Measurements from ENCODE around the gene PPP4R3B.
A peak's percentile ranks its signal among the peaks of the same experiment; 100 is the strongest.
"Not testable (repeated sequence)": the region's sequence is repeated elsewhere in the genome, so short reads cannot be mapped to it uniquely, and the experiment has no call there.

PPP4R3B gene

GRCh38 chr2:55617175-55618024, at the start of gene PPP4R3B:
PPP4R3B (minus strand) TSS chr2:55617622; CDS start chr2:55617285, 337 bp downstream.
- peak; percentile 98 for DNase-seq

DNA sequence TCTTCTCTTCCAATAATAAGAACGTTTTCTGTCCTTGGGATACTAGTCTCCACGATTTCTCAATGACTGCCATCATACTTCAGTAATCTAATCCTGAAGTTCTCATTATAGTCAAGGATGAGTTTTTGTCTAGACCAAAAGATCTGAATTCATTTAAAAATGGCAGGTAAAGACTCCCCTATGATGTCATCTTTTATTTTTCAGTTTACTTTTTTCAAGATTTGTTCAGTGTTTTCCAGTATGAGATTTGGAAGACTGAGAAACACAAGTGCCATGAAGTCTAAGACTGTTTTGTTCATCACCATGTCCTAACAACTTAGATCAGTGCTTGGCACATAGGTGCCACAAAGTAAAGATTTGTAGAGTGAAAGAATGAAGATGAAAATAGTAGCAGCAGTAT, 35.8 kb upstream of the PPP4R3B start:
- DNase-seq = no peak

DNA sequence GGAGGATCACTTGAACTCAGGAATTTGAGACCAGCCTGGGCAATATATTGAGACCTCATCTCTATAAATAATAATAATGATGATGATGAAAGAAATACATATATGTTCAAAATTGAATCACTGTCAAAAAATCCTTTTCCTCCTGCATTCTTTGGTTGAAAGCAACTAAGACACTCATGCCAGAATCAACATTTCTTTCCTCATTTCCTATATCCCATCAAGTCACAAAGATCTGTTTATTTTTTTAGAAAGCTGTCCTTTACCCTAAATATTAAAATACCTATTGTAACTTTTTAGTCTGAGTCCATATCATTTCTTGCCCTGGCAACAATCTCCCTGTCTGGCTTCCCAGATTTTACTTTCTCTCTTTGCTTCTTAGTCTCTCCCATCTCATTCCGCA, 31.8 kb upstream of the PPP4R3B start:
- no peak for DNase-seq

DNA sequence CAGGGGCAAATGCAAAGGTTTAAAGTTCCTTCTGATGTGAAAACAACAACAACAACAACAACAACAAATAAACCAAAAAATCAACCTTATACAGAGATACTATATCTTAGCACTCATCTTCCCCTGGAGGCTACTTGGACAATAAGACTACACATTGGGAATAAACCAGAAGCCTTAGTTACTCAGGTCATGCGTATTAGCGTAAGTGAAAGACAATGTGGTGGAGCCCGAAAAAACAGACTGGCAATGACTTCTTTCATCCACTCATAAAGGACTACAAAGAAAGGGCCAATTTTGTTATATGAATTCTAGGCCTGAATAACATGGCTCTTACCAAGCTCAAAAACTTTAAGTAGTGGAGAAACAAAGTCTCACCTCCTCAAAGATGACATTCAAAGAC, 19.4 kb upstream of the PPP4R3B start:
- no peak for DNase-seq

DNA sequence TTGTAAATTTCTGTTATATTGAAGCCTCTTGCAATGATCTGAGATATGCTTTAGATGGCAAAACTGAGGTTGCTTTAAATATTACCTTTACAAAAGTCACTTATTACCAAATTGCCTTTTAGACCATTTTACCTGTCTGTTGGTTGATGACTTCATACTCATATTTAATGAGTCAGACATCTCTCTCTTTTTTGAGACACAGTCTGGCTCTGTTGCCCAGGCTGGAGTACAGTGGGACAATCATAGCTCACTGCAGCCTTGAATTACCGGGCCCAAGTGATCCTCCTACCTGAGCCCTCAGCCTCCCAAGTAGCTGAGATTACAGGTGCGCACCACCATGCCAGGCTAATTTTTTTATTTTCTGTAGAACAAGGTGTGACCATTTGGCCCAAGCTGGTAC, 11.5 kb upstream of the PPP4R3B start:
- DNase-seq = no peak

- DNase-seq = no peak
Measured at GRCh38 chr2:55627915-55628314, 10.5 kb upstream of the PPP4R3B start.

DNA sequence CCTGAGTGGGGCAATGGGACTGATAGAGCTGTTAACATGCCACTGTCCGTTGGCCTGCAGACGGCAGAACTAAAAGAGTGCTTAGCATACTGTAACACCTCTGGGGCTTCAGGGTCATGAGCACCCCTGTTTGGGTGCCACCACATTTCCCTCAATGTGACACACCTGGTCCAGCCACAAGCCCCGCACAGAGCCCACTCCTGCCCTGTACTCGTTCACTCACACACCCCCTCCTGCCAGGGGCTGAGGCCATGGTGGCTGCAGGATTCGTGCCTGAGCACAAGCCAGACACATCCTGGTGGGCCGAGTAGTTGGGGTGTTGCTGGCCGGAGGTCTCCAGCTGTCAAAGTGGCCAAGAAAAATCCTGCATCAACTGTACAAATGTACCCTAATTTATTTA, 4.4 kb upstream of the PPP4R3B start:
- DNase-seq = no peak

- peak; percentile 24 for DNase-seq
Measured at GRCh38 chr2:55620123-55620779, 2.8 kb upstream of the PPP4R3B start.

DNA sequence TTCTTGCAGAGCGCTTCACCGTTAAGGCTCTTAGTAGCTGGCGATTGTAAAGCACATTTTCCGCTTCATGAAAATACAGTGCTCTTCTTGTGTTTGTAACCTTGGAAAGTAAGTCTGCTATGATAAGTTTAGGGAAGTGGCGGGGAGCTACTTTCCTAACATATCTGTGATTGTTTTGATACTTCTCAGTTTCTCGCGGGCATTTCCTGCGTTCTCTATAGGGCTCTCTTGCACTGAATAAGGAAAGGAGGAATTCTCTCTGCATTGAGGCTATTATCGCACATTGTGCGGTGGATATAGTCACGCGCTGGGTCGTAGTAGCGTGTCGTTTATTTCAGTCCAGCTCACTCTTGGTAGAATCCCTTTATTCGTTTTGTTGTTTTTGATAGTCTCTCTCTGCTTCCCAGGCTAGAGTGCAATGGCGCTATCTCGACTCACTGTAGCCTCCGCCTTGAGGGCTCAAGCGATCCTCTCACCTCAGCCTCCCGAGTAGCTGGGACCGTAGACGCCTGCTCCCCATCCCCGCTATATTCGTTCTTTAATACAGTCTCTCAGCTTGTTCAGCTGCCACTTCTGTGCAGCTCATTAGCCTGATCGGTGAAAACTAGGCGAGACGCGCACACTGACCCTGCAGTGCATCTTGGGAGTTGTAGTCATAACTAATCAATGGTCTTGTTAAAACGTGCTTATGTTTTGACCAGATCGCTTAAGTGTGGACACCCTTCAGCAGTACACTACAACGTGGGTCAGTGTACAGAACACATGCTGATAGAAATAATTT, 1.0 kb upstream of the PPP4R3B start:
- DNase-seq = peak; percentile 59

GRCh38 chr2:55618025-55618274, 528 bp upstream of the PPP4R3B start:
- peak; percentile 38 for DNase-seq

GRCh38 chr2:55616551-55617174, 759 bp downstream of the PPP4R3B start:
- DNase-seq = peak; percentile 58

DNA sequence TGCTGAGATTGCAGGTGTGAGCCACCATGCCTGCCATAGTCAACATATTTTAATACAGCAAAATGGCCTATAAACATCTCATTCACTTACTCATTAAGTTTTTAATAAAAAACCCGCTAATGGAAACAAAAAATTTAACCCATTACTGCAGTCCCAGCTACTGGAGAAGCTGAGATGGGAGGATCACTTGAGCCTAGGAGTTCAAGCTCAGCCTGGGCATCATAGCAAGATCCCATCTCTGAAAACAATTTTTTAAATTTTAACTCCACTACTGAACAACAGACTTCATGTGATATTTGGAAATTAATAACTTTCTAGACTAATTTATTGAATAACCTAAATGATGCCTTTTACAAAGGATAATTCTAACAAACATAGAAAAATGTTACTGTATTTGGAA, 5.4 kb downstream of the PPP4R3B start:
- no peak for DNase-seq

GRCh38 chr2:55610954-55611743, 6.3 kb downstream of the PPP4R3B start:
- DNase-seq = no peak

- DNase-seq = no peak
Measured at GRCh38 chr2:55609938-55610578, 7.4 kb downstream of the PPP4R3B start.

- no peak for DNase-seq
Measured at GRCh38 chr2:55609193-55609794, 8.1 kb downstream of the PPP4R3B start.

GRCh38 chr2:55607717-55608116, 9.7 kb downstream of the PPP4R3B start:
- no peak for DNase-seq

DNA sequence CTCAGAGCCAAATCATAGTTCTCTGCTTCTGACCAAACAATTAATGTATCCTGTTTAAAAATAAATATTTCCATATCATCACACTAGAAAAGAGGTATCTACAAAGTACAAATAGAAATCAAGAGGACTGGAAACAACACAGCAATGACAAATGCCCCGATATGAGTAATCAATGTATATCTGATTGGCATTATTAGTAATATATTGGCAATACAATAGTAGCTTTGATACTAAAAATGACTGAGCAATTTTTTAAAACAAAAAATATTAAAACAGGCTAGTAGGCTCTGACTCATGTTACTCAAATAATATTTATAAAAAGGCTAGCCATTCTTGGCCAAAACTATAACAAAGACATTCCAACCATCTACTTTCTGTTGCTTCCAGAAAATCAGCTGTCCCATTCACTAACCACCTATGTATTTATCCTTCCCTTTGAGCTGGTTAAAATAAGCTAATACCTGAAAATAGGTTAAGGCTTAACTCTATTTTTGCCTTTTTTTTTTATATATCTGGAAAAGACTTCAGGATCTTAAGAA, 13.3 kb downstream of the PPP4R3B start:
- DNase-seq = no peak

DNA sequence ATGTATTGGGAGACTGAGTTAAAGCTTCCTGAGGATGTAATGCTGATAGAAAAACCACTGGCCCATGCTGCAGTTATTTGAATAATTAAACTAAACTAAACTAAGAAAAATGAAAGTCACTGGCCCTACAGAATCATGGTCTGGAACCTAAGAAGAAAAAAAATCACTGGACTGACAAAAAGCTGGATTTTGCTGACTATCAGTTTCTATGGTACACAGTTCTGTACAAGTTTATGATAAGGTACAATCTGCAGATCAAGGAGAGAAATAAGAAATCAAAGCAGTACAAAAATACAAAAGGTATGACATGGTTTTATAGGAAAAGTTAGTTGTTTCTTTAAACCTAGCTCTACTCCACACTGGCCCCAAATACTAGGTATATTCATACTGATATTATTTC, 15.6 kb downstream of the PPP4R3B start:
- DNase-seq = no peak

GRCh38 chr2:55598056-55598795, 19.2 kb downstream of the PPP4R3B start:
- no peak for DNase-seq

DNA sequence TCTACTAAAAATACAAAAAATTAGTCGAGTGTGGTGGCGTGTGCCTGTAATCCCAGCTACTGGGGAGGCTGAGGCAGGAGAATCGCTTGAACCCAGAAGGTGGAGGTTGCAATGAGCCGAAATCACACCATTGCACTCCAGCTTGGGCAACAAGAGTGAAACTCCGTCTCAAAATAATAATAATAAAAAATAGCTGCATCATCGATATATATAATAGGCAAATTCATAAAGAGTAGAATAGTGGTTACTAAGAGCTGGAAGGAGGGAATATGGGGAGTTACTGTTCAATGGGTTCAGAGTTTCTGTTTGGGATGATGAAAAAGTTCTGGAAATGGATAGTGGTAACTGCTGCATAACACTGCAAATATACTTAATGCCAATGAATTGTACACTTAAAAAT, 20.6 kb downstream of the PPP4R3B start:
- not testable (repeated sequence) for DNase-seq

DNA sequence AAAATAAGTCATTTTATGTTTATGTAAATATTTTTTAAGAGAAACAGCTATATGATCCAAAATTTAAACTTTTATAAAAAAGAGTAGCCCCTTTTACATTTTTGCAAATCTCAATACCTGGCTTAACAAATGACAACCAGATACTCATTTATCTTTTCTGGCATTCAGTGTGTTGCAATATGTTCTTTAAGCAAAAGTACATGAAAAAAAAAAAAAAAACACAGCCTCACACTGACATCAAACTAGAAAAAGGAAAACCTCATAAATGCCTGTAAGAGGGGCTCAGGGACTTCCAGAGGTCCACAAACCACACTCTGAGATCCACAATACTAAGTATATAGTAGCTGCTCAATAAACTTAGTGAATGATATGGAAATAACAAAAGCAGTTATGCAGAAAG, 21.9 kb downstream of the PPP4R3B start:
- DNase-seq = no peak
